OCI-LY3 (cell line): ENCODE results near the gene TRH.

Source experiments
- H2AFZ ChIP-seq: fragments of 200-600, 300-600 bp; shearing (Covaris generic); 2 replicates; pipeline ENCODE4 v1.6.0; 2014; ENCODE audit warnings: antibody characterized with exemption, low read depth, low read length
- H3K27ac ChIP-seq: fragments of 200-600, 300-600 bp; sonication (generic); 2 replicates; pipeline ENCODE4 v1.5.1; 2014; ENCODE audit warnings: mild to moderate bottlenecking, low read length, moderate library complexity, mixed read lengths
- H3K27me3 ChIP-seq: fragments of 200-600, 300-600 bp; sonication (generic); 2 replicates; pipeline ENCODE4 v1.6.1; 2014; ENCODE audit warnings: low read depth, low read length, mixed read lengths
- H3K36me3 ChIP-seq: fragments of 200-600, 300-600 bp; sonication (generic); replicated peaks from 2 replicates; pipeline ENCODE3; 2014; ENCODE audit warnings: low read depth, low read length, mixed read lengths
- H3K4me1 ChIP-seq: fragments of 300-600, 200-600 bp; sonication (generic); 2 replicates; pipeline ENCODE4 v1.6.1; 2014; ENCODE audit warnings: low read length, mixed read lengths
- H3K4me2 ChIP-seq: fragments of 200-600, 300-600 bp; sonication (generic); 2 replicates; pipeline ENCODE4 v1.6.1; 2014; ENCODE audit warnings: low read length, mixed read lengths
- H3K4me3 ChIP-seq: fragments of 300-600, 200-600 bp; sonication (generic); 2 replicates; pipeline ENCODE4 v1.5.1; 2014; ENCODE audit warnings: antibody characterized with exemption, mild to moderate bottlenecking, low read length, moderate library complexity
- H3K79me2 ChIP-seq: fragments of 300-600, 200-600 bp; shearing (Covaris generic); 2 replicates; pipeline ENCODE4 v1.6.1; 2014; ENCODE audit warnings: mild to moderate bottlenecking, low read length, mixed read lengths
- H3K9ac ChIP-seq: fragments of 300-600, 200-600 bp; shearing (Covaris generic); 2 replicates; pipeline ENCODE4 v1.6.0; 2014; ENCODE audit warnings: mild to moderate bottlenecking, low read length, moderate library complexity
- H3K9me3 ChIP-seq: fragments of 200-600, 300-600 bp; shearing (Covaris generic); 2 replicates; pipeline ENCODE4 v1.6.1; 2014; ENCODE audit warnings: low read length, mixed read lengths; ENCODE audit not compliant: insufficient read depth
- H4K20me1 ChIP-seq: fragments of 200-600, 300-600 bp; sonication (generic); 2 replicates; pipeline ENCODE4 v1.6.1; 2016; ENCODE audit warnings: low read length, mixed read lengths; ENCODE audit not compliant: insufficient read depth
- CTCF ChIP-seq: fragments of 200-600, 300-600 bp; sonication (generic); IDR thresholded peaks from 2 replicates; pipeline ENCODE4 v1.5.1; 2014; ENCODE audit warnings: antibody characterized with exemption, low read length, low read depth
- EZH2phosphoT487 ChIP-seq: fragments of 200-600 bp; shearing (Covaris generic); IDR thresholded peaks from 2 replicates; pipeline ENCODE4 v1.6.1; 2018; ENCODE audit warnings: antibody characterized with exemption, mixed run types, low read depth

TRH gene

GRCh38 chr3:129985113-129985512, 10.6 kb downstream of the TRH start:
- Histone ChIP-seq H4K20me1 (no peaks in the 10 kb centered on the region), H3K4me3 (no peak overlapping the region), H3K4me2 (no peak overlapping the region), H3K27me3 (0 out of 2 replicates have a peak, but pooled peaks cover 7% of the 10 kb centered on the region), H3K4me1 (no peaks in the 10 kb centered on the region), H3K79me2 (no peaks in the 10 kb centered on the region), H3K36me3 (no peaks in the 10 kb centered on the region), H3K9me3 (no peaks in the 10 kb centered on the region), H3K9ac (no peak overlapping the region), H3K27ac (no peak overlapping the region), H2AFZ (no peak overlapping the region)
- no peak for TF ChIP-seq CTCF
- no peak for TF ChIP-seq EZH2phosphoT487

DNA sequence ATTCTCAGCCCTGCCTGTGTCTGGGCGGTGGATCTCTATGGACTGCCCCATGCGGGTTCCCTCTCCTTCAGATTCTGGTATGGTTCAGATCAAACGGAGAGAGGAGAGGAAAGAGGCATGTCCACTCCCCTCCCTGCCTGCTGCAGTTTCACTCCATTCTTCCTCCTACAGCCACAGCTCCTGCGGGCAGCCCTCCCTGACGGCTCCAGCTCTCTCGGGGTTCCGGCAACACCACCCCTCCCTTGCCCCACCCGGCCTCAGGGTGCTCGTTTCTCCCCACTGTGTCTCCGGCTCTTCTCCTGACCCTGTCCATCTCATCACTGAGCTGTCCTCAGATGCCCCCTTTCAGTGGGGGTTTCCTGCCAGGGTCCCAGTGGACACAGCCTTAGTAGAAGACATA, 13.9 kb downstream of the TRH start:
- Histone ChIP-seq H4K20me1 (no peaks in the 10 kb centered on the region), H2AFZ (no peak overlapping the region), H3K9me3 (no peaks in the 10 kb centered on the region), H3K4me1 (no peaks in the 10 kb centered on the region), H3K4me3 (no peak overlapping the region), H3K27ac (no peak overlapping the region), H3K9ac (no peak overlapping the region), H3K4me2 (no peak overlapping the region), H3K27me3 (peaks cover 33% of the 10 kb centered on the region; the same call in 1 of the 2 replicates), H3K79me2 (no peaks in the 10 kb centered on the region), H3K36me3 (no peaks in the 10 kb centered on the region)
- TF ChIP-seq CTCF (no peak), EZH2phosphoT487 (no peak)

DNA sequence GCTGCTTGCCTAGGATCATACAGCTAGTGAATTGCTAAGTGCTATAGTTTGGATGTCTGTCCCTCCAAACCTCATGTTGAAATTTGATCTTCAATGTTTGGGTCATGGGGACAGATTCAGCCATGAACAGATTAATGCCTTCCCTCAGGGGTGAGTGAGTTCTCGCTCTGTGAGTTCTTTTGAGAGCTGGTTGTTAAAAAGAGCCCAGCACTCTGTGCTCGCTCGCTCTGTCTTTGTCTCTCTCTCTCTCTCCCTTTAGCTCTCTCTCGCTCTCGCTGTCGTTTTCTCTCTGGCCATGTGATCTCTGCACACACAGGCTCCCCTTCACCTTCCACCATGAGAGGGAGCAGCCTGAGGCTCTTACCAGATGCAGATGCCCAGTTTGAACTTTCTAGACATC, 14.9 kb downstream of the TRH start:
- no peaks in the 10 kb centered on the region for H3K9me3 ChIP-seq
- peaks cover 40% of the 10 kb centered on the region for H3K27me3 ChIP-seq
- H3K79me2 ChIP-seq: no peaks in the 10 kb centered on the region
- no peak for TF ChIP-seq EZH2phosphoT487
- TF ChIP-seq CTCF: no peak
- H3K36me3 ChIP-seq: no peaks in the 10 kb centered on the region
- no peak overlapping the region for H3K4me2 ChIP-seq
- no peak overlapping the region for H2AFZ ChIP-seq
- H3K4me3 ChIP-seq: no peak overlapping the region
- H4K20me1 ChIP-seq: no peaks in the 10 kb centered on the region
- no peaks in the 10 kb centered on the region for H3K4me1 ChIP-seq
- no peak overlapping the region for H3K27ac ChIP-seq
- H3K9ac ChIP-seq: no peak overlapping the region

- Histone ChIP-seq H3K9ac (no peak overlapping the region), H3K27me3 (peaks cover 52% of the 10 kb centered on the region), H4K20me1 (no peaks in the 10 kb centered on the region), H3K4me2 (no peak overlapping the region), H3K27ac (no peak overlapping the region), H3K36me3 (no peaks in the 10 kb centered on the region), H3K4me3 (no peak overlapping the region), H3K9me3 (no peaks in the 10 kb centered on the region), H2AFZ (no peak overlapping the region), H3K4me1 (no peaks in the 10 kb centered on the region), H3K79me2 (no peaks in the 10 kb centered on the region)
- TF ChIP-seq CTCF (no peak), EZH2phosphoT487 (no peak)
Observed at GRCh38 chr3:129992781-129993180, 18.3 kb downstream of the TRH start.
